Coronary artery (tissue), 2 donors: ENCODE data around the gene DTNBP1.

Source experiments
- DNase-seq: peaks from one replicate; pipeline ENCODE4 v3.0.0-alpha.2; 2017; ENCODE audit warnings: low spot score
- H3K27ac ChIP-seq, 2 donors: fragments of 200-600 bp; sonication (generic); one replicate each; pipeline ENCODE4 v1.5.1; 2016 to 2019
- H3K4me3 ChIP-seq: fragments of 200-600 bp; sonication (generic); 2 replicates; pipeline ENCODE4 v1.5.1; 2016; ENCODE audit warnings: mild to moderate bottlenecking, moderate library complexity
- TF ChIP-seq, protein P1 (sequence below): fragments of 200-600 bp; sonication (generic); IDR thresholded peaks from one replicate; pipeline ENCODE4 v1.5.1; 2019; ENCODE audit warnings: antibody characterized with exemption

DTNBP1 gene

DNA sequence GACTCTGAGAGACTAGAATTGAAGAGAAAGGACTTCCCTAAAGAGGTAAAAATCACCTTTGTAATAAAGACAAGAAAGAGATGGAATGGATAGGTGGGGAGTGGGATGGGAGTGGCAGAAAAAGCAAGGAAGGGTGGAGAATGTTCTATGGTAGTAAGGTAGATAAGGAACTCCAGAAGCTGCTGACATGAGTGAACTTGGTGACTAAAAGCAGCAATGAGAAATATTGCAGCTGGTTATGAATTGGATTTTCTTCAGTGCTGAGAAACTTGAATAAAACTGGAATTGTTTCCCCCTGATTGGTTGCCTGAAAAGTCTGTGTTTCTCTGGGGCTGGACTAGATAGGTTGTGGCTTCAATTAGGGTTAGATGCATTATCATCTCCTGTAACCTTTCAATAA lies 15.7 kb upstream of the DTNBP1 start:
- no peak overlapping the region for H3K27ac ChIP-seq
- no peak overlapping the region for H3K4me3 ChIP-seq
- TF ChIP-seq, protein P1, sequence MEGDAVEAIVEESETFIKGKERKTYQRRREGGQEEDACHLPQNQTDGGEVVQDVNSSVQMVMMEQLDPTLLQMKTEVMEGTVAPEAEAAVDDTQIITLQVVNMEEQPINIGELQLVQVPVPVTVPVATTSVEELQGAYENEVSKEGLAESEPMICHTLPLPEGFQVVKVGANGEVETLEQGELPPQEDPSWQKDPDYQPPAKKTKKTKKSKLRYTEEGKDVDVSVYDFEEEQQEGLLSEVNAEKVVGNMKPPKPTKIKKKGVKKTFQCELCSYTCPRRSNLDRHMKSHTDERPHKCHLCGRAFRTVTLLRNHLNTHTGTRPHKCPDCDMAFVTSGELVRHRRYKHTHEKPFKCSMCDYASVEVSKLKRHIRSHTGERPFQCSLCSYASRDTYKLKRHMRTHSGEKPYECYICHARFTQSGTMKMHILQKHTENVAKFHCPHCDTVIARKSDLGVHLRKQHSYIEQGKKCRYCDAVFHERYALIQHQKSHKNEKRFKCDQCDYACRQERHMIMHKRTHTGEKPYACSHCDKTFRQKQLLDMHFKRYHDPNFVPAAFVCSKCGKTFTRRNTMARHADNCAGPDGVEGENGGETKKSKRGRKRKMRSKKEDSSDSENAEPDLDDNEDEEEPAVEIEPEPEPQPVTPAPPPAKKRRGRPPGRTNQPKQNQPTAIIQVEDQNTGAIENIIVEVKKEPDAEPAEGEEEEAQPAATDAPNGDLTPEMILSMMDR = no peak
- DNase-seq = no peak

GRCh38 chr6:15677822-15678221 lies 15.0 kb upstream of the DTNBP1 start:
- no peak overlapping the region for H3K4me3 ChIP-seq
- no peak overlapping the region for H3K27ac ChIP-seq
- TF ChIP-seq, protein P1 = no peak
- DNase-seq = no peak

DNA sequence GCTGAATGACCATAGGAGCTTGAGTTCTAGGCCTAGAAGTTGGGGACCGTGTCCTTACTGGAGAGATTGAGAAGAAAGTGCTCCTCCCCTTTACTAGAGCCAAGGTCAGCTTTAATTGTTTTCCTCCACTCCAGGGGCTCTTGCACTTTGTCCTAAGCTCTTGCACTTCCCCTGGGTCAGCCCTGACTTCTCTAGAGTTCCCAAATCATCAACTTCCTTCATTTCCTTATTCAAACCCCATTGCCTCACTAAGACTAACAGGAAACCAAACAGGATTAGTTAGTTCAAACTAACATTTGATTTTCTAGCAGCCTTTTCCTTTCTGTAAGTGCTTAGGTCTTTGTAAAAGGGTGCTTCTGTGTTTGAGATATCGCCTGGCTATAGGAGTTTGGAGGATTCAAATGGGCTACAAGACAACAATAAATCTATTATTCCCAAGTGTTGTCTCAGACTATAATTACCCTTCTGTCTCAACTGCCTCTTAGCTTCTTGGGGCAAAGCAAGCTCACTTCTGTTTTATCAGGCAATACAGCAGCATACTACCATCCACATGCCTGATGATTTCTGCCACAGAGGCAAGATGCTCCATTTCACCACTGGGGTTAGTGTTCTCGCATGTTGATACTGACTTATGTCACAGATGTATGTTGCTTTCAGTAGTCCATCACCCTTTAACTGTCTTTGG lies 12.8 kb upstream of the DTNBP1 start:
- no peak overlapping the region for H3K27ac ChIP-seq
- DNase-seq = no peak
- no peak overlapping the region for H3K4me3 ChIP-seq
- TF ChIP-seq, protein P1 = no peak

- DNase-seq = no peak
- H3K4me3 ChIP-seq = no peak overlapping the region
- TF ChIP-seq, protein P1 = no peak
- H3K27ac ChIP-seq = no peak overlapping the region
These were observed 12.0 kb upstream of the DTNBP1 start for GRCh38 chr6:15674690-15675386.

GRCh38 chr6:15673666-15674065 lies 10.8 kb upstream of the DTNBP1 start:
- TF ChIP-seq, protein P1 = no peak
- Histone ChIP-seq H3K27ac (no peak overlapping the region), H3K4me3 (no peak overlapping the region)
- no peak for DNase-seq

- no peak for DNase-seq
- Histone ChIP-seq H3K4me3 (no peak overlapping the region), H3K27ac (no peak overlapping the region)
These were observed 10.0 kb upstream of the DTNBP1 start for GRCh38 chr6:15672818-15673217.

More at GRCh38 chr6:15672818-15673217, 10.0 kb upstream of the DTNBP1 start:
- TF ChIP-seq, protein P1 = no peak
